ENCODE data around the gene KIF3B. TPM values are rescaled to one million over a fixed set of nuclear protein-coding genes. Genes with fewer than 3 reads are reported as not detected.
"Not testable (repeated sequence)": the region's sequence is repeated elsewhere in the genome, so short reads cannot be mapped to it uniquely, and the experiment has no call there.

Gene KIF3B
- total RNA-seq, 1 experiment from 2014 or later: 24.3 TPM

GRCh38 chr20:32337937-32338661 lies 60.6 kb downstream of the KIF3B start:
- TF ChIP-seq EZH2 (IDR thresholded peaks at IDR 0.05; ENCODE audit: borderline replicate concordance, low read depth, low read length, poor library complexity, severe bottlenecking) (no peak), CTCF (conservative IDR thresholded peaks at IDR 0.05; ENCODE audit: low read depth, low read length) (no peak)
- H3K27me3 ChIP-seq (replicated peaks; ENCODE audit: insufficient read depth, low read depth, low read length, poor library complexity): no peaks in the 10 kb centered on the region
- no peaks in the 10 kb centered on the region for H3K9me3 ChIP-seq (ENCODE audit: low read depth, low read length, poor library complexity, severe bottlenecking)
- H3K4me1 ChIP-seq (ENCODE audit: insufficient read depth, low read length, poor library complexity, severe bottlenecking): no peaks in the 10 kb centered on the region
- CTCF ChIA-PET: no interaction called here
- no TSS peak for BruUV-seq (replicated peaks)
- no peak for DNase-seq (ENCODE audit: low spot score)
- POLR2A ChIA-PET (ENCODE audit: low non-redundant PET): no interaction called here
- no peak overlapping the region for H3K27ac ChIP-seq (ENCODE audit: low read depth, low read length, poor library complexity, severe bottlenecking)
- H3K36me3 ChIP-seq (ENCODE audit: insufficient read depth, low read length, poor library complexity, severe bottlenecking): peaks cover 3% of the 10 kb centered on the region
- H3K4me3 ChIP-seq (ENCODE audit: low read depth, low read length, poor library complexity, severe bottlenecking): no peak overlapping the region
- intact Hi-C loops (cut with micrococcal nuclease; ENCODE audit: unreplicated experiment): loop anchor here (10.0 kb wide), 1 partner anchor 317 kb away; no protein-coding TSS in a partner anchor

- no peaks in the 10 kb centered on the region for H3K27me3 ChIP-seq (replicated peaks; ENCODE audit: insufficient read depth, low read depth, low read length, poor library complexity)
- no peak for DNase-seq (ENCODE audit: low spot score)
- no TSS peak for BruUV-seq (replicated peaks)
- intact Hi-C loops (cut with micrococcal nuclease; ENCODE audit: unreplicated experiment): loop anchor here (10.0 kb wide), 1 partner anchor 316 kb away; no protein-coding TSS in a partner anchor
- H3K9me3 ChIP-seq (ENCODE audit: low read depth, low read length, poor library complexity, severe bottlenecking): no peaks in the 10 kb centered on the region
- TF ChIP-seq CTCF (conservative IDR thresholded peaks at IDR 0.05; ENCODE audit: low read depth, low read length) (no peak), EZH2 (IDR thresholded peaks at IDR 0.05; ENCODE audit: borderline replicate concordance, low read depth, low read length, poor library complexity, severe bottlenecking) (no peak)
- peaks cover 3% of the 10 kb centered on the region for H3K36me3 ChIP-seq (ENCODE audit: insufficient read depth, low read length, poor library complexity, severe bottlenecking)
- CTCF ChIA-PET: no interaction called here
- H3K4me1 ChIP-seq (ENCODE audit: insufficient read depth, low read length, poor library complexity, severe bottlenecking): no peaks in the 10 kb centered on the region
- POLR2A ChIA-PET (ENCODE audit: low non-redundant PET): no interaction called here
- no peak overlapping the region for H3K27ac ChIP-seq (ENCODE audit: low read depth, low read length, poor library complexity, severe bottlenecking)
- no peak overlapping the region for H3K4me3 ChIP-seq (ENCODE audit: low read depth, low read length, poor library complexity, severe bottlenecking)
Measured at GRCh38 chr20:32338665-32339064, 61.2 kb downstream of the KIF3B start.

- Histone ChIP-seq H3K9me3 (ENCODE audit: low read depth, low read length, poor library complexity, severe bottlenecking) (no peaks in the 10 kb centered on the region), H3K36me3 (ENCODE audit: insufficient read depth, low read length, poor library complexity, severe bottlenecking) (peaks cover 2% of the 10 kb centered on the region), H3K27me3 (replicated peaks; ENCODE audit: insufficient read depth, low read depth, low read length, poor library complexity) (no peaks in the 10 kb centered on the region), H3K4me3 (ENCODE audit: low read depth, low read length, poor library complexity, severe bottlenecking) (no peak overlapping the region), H3K4me1 (ENCODE audit: insufficient read depth, low read length, poor library complexity, severe bottlenecking) (no peaks in the 10 kb centered on the region), H3K27ac (ENCODE audit: low read depth, low read length, poor library complexity, severe bottlenecking) (no peak overlapping the region)
- no peak for DNase-seq (ENCODE audit: low spot score)
- BruUV-seq (replicated peaks): no TSS peak
- ChIA-PET CTCF (no interaction called here), POLR2A (ENCODE audit: low non-redundant PET) (no interaction called here)
- intact Hi-C loops (cut with micrococcal nuclease; ENCODE audit: unreplicated experiment): loop anchor here (10.0 kb wide), 1 partner anchor 316 kb away; no protein-coding TSS in a partner anchor
- no peak for TF ChIP-seq EZH2 (IDR thresholded peaks at IDR 0.05; ENCODE audit: borderline replicate concordance, low read depth, low read length, poor library complexity, severe bottlenecking)
- no peak for TF ChIP-seq CTCF (conservative IDR thresholded peaks at IDR 0.05; ENCODE audit: low read depth, low read length)
Measured at GRCh38 chr20:32339116-32339515, 61.7 kb downstream of the KIF3B start.

- H3K27me3 ChIP-seq (replicated peaks; ENCODE audit: insufficient read depth, low read depth, low read length, poor library complexity); H3K9me3 ChIP-seq (ENCODE audit: low read depth, low read length, poor library complexity, severe bottlenecking); DNase-seq (ENCODE audit: low spot score); H3K4me1 ChIP-seq (ENCODE audit: insufficient read depth, low read length, poor library complexity, severe bottlenecking); H3K27ac ChIP-seq (ENCODE audit: low read depth, low read length, poor library complexity, severe bottlenecking); POLR2A ChIA-PET (ENCODE audit: low non-redundant PET); CTCF ChIA-PET; H3K36me3 ChIP-seq (ENCODE audit: insufficient read depth, low read length, poor library complexity, severe bottlenecking); H3K4me3 ChIP-seq (ENCODE audit: low read depth, low read length, poor library complexity, severe bottlenecking); BruUV-seq (replicated peaks); intact Hi-C loops (cut with micrococcal nuclease; ENCODE audit: unreplicated experiment): not testable (repeated sequence)
Measured at GRCh38 chr20:32341053-32341452, 63.6 kb downstream of the KIF3B start.

All from A673 (cell line).